OCI-LY3 (cell line): ENCODE data around the gene SOX18.

Source experiments
- H2AFZ ChIP-seq: fragments of 200-600, 300-600 bp; shearing (Covaris generic); 2 replicates; pipeline ENCODE4 v1.6.0; 2014; ENCODE audit warnings: antibody characterized with exemption, low read depth, low read length
- H3K27ac ChIP-seq: fragments of 200-600, 300-600 bp; sonication (generic); 2 replicates; pipeline ENCODE4 v1.5.1; 2014; ENCODE audit warnings: mild to moderate bottlenecking, low read length, moderate library complexity, mixed read lengths
- H3K27me3 ChIP-seq: fragments of 200-600, 300-600 bp; sonication (generic); 2 replicates; pipeline ENCODE4 v1.6.1; 2014; ENCODE audit warnings: low read depth, low read length, mixed read lengths
- H3K36me3 ChIP-seq: fragments of 200-600, 300-600 bp; sonication (generic); replicated peaks from 2 replicates; pipeline ENCODE3; 2014; ENCODE audit warnings: low read depth, low read length, mixed read lengths
- H3K4me1 ChIP-seq: fragments of 300-600, 200-600 bp; sonication (generic); 2 replicates; pipeline ENCODE4 v1.6.1; 2014; ENCODE audit warnings: low read length, mixed read lengths
- H3K4me2 ChIP-seq: fragments of 200-600, 300-600 bp; sonication (generic); 2 replicates; pipeline ENCODE4 v1.6.1; 2014; ENCODE audit warnings: low read length, mixed read lengths
- H3K4me3 ChIP-seq: fragments of 300-600, 200-600 bp; sonication (generic); 2 replicates; pipeline ENCODE4 v1.5.1; 2014; ENCODE audit warnings: antibody characterized with exemption, mild to moderate bottlenecking, low read length, moderate library complexity
- H3K79me2 ChIP-seq: fragments of 300-600, 200-600 bp; shearing (Covaris generic); 2 replicates; pipeline ENCODE4 v1.6.1; 2014; ENCODE audit warnings: mild to moderate bottlenecking, low read length, mixed read lengths
- H3K9ac ChIP-seq: fragments of 300-600, 200-600 bp; shearing (Covaris generic); 2 replicates; pipeline ENCODE4 v1.6.0; 2014; ENCODE audit warnings: mild to moderate bottlenecking, low read length, moderate library complexity
- H3K9me3 ChIP-seq: fragments of 200-600, 300-600 bp; shearing (Covaris generic); 2 replicates; pipeline ENCODE4 v1.6.1; 2014; ENCODE audit warnings: low read length, mixed read lengths; ENCODE audit not compliant: insufficient read depth
- H4K20me1 ChIP-seq: fragments of 200-600, 300-600 bp; sonication (generic); 2 replicates; pipeline ENCODE4 v1.6.1; 2016; ENCODE audit warnings: low read length, mixed read lengths; ENCODE audit not compliant: insufficient read depth
- CTCF ChIP-seq: fragments of 200-600, 300-600 bp; sonication (generic); IDR thresholded peaks from 2 replicates; pipeline ENCODE4 v1.5.1; 2014; ENCODE audit warnings: antibody characterized with exemption, low read length, low read depth
- EZH2phosphoT487 ChIP-seq: fragments of 200-600 bp; shearing (Covaris generic); IDR thresholded peaks from 2 replicates; pipeline ENCODE4 v1.6.1; 2018; ENCODE audit warnings: antibody characterized with exemption, mixed run types, low read depth

Gene SOX18

DNA sequence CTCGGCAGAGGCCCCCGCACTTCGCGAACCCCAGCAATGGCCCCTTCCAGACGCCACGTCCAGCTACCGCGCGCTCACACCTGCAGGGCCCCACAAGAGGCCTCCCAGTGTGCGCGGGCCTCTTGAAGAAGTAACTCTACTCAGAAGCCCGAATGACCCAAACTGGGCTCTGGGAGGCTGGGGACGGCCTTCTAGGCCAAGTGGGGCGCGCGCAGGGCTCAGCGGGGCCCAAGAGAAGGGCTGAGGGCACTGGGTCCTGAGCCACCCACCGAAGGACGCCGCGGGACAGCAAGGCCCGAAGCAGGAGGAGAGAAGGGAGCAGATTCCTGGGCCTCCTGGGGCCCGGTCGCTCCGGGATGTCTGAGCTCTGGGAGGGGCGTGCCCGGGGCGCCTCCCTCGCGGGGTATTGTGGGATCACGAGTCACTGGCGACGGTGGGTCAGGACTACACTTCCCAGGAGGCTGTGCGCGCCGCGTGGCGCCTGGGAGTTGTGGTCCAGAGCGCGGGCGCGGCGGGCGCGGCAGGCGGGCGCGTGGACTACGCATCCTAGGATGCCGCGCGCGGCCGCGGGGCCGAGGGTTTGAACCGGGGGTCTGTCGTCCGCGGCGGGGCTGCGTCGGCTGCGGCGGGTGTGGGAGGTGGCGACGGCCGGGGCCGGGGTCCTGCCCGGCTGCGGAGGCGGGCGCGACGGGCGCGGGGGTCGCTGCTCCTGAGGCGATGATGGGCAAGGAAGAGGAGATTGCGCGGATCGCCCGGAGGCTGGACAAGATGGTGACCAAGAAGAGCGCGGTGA is 13.4 kb upstream of the SOX18 start, which contains the start of gene TCEA2:
Gene TCEA2, plus strand, starts transcription at position 603 of the 793 bp plus-strand sequence. Its CDS starts 115 bp downstream, at position 718.
- Histone ChIP-seq H3K79me2 (no peaks in the 10 kb centered on the region), H3K4me2 (peak within 1 kb of the TSS; percentile 91), H3K9me3 (no peaks in the 10 kb centered on the region), H3K27me3 (peaks cover 4% of the 10 kb centered on the region; the same call in 1 of the 2 replicates), H3K4me1 (peaks cover 29% of the 10 kb centered on the region), H2AFZ (peak within 1 kb of the TSS; percentile 83; the same call in 1 of the 2 replicates), H3K9ac (peak within 1 kb of the TSS; percentile 78), H3K27ac (no peak within 1 kb of the TSS), H3K36me3 (no peaks in the 10 kb centered on the region), H4K20me1 (no peaks in the 10 kb centered on the region), H3K4me3 (peak within 1 kb of the TSS; percentile 88)
- TF ChIP-seq CTCF, result no peak
- no peak for TF ChIP-seq EZH2phosphoT487

- peak overlapping the region; percentile 88 for H3K4me3 ChIP-seq
- H2AFZ ChIP-seq, result no peak overlapping the region
- H4K20me1 ChIP-seq, result no peaks in the 10 kb centered on the region
- peaks cover 4% of the 10 kb centered on the region; the same call in 1 of the 2 replicates for H3K27me3 ChIP-seq
- no peaks in the 10 kb centered on the region for H3K36me3 ChIP-seq
- H3K4me1 ChIP-seq, result peaks cover 33% of the 10 kb centered on the region
- H3K27ac ChIP-seq, result no peak overlapping the region
- no peaks in the 10 kb centered on the region for H3K9me3 ChIP-seq
- peak overlapping the region; percentile 67 for H3K9ac ChIP-seq
- peak overlapping the region; percentile 87 for H3K4me2 ChIP-seq
- no peaks in the 10 kb centered on the region for H3K79me2 ChIP-seq
- TF ChIP-seq CTCF (no peak), EZH2phosphoT487 (no peak)
Measured at GRCh38 chr20:64062276-64062595, 12.8 kb upstream of the SOX18 start.

GRCh38 chr20:64058536-64058935 is 9.1 kb upstream of the SOX18 start:
- Histone ChIP-seq H3K4me2 (peak overlapping the region; percentile 83), H3K9ac (peak overlapping the region; percentile 43; the same call in 1 of the 2 replicates)

More at GRCh38 chr20:64058536-64058935, 9.1 kb upstream of the SOX18 start:
- Histone ChIP-seq H4K20me1 (no peaks in the 10 kb centered on the region), H3K4me3 (peak overlapping the region; percentile 69), H2AFZ (no peak overlapping the region), H3K4me1 (peaks cover 50% of the 10 kb centered on the region), H3K27me3 (peaks cover 5% of the 10 kb centered on the region; the same call in 1 of the 2 replicates), H3K79me2 (no peaks in the 10 kb centered on the region), H3K9me3 (no peaks in the 10 kb centered on the region), H3K27ac (no peak overlapping the region), H3K36me3 (no peaks in the 10 kb centered on the region)
- TF ChIP-seq EZH2phosphoT487 (no peak), CTCF (no peak)
